ENCODE measurements around the gene RSBN1. TPM values are rescaled to one million over a fixed set of nuclear protein-coding genes. Genes with fewer than 3 reads are reported as not detected.

The RSBN1 gene
- total and polyA plus RNA-seq, 7 donors = 5.4 to 33.9 (median 15.5) TPM

DNA sequence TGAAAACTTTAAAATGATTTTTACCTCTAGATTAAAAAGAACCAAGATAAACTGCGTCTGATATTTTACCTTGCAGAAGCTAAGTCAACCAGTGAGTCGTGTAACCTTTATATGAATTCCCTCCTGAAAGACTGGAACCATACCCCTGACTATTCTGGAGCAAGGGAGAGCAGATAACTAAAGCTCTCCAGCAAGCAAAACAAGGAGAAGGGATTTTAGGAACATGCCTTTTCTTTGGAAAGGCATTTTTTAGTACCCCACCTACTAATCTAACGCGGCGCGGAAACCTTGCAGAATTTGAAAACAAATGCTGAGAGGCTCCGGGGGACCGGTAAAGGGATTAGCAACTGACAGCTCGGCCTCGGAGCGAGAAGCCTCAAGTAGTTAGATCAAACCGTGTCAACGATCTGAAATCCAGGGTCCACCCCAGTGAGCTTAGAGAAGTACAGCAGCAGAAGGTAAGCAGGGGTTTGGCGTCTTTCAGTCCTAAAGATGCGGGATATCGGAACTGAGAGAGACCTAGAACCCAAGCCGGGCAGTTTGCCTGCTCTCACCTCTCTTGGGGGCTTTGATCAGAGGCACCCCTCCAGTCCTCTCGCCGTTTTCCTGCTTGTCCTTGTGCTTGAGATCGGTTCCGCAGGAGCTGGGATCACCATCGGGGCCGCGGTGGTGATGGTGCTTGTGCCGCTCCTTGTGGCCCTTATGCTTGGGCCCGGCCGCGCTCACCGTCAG, 954 bp downstream of the RSBN1 start:
- Histone ChIP-seq H3K4me3 (peak overlapping the region; percentile 67 to 96 (median 84)), H3K27ac (peak overlapping the region; percentile 93 to 98 (median 96)), H3K4me1 (peaks cover 0 to 33% (median 27%) of the 10 kb centered on the region in 4 donors), H3K27me3 (no peaks in the 10 kb centered on the region), H3K9me3 (no peaks in the 10 kb centered on the region), H3K36me3 (no peaks in the 10 kb centered on the region)
- intact Hi-C loops (cut with DNase I) = loop anchor here (5.0 to 10.0 kb wide), 3 partner anchors 129 to 1097 kb away; partner anchors contain the start of gene PPM1J
- WGBS, 2 donors = 0% methylated on average over 29 of the region's 29 CpGs
- DNase-seq = no peak
- TF ChIP-seq, protein P1, sequence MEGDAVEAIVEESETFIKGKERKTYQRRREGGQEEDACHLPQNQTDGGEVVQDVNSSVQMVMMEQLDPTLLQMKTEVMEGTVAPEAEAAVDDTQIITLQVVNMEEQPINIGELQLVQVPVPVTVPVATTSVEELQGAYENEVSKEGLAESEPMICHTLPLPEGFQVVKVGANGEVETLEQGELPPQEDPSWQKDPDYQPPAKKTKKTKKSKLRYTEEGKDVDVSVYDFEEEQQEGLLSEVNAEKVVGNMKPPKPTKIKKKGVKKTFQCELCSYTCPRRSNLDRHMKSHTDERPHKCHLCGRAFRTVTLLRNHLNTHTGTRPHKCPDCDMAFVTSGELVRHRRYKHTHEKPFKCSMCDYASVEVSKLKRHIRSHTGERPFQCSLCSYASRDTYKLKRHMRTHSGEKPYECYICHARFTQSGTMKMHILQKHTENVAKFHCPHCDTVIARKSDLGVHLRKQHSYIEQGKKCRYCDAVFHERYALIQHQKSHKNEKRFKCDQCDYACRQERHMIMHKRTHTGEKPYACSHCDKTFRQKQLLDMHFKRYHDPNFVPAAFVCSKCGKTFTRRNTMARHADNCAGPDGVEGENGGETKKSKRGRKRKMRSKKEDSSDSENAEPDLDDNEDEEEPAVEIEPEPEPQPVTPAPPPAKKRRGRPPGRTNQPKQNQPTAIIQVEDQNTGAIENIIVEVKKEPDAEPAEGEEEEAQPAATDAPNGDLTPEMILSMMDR (IDR thresholded peaks at IDR 0.05) = no peak
- TF ChIP-seq POLR2AphosphoS5 (IDR thresholded peaks at IDR 0.05) (no peak), POLR2A (IDR thresholded peaks at IDR 0.05) (no peak), EP300 (IDR thresholded peaks at IDR 0.05) (no peak)

DNA sequence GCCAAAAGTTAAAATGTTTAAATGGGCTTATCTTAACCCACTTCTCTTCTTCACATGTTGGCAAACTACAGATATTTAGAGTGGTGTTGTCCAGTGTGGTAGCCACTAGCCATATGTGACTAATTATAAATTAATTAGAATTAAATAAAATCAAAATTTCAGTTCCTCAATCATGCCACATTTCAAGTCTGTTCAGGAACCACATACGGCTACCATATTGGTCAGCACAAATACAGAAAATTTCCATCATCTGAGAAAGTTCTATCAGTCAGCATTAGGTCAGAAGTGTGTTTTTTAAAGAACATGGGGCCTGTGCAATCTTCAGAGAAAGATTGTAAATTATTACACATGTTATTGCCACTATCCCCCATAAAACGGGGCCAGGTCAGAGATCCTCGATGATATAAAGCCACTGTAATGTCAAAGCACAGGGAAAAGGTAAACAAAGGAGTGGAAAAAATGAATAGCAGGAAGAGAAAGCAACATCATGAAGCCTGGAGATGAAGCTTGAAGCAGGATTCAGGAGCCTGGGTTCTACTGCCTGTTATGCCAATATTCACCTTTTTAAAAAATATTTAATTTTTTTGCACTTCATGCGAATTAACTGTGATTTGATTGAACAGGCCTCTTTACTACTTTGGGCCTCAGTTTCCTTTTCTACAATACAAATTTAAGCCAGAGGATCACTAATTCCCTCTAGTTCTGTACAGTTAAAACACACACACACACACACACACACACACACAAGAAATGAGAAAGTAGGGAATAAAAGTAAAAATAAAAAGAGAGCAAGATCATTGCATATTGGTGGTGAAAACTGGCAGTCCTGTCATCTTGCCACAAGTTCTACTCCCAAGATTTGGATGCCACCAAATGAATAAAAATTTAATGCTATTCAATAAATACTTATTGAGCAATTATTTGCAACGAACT, 2.3 kb downstream of the RSBN1 start:
- Histone ChIP-seq H3K9me3 (no peaks in the 10 kb centered on the region), H3K36me3 (no peaks in the 10 kb centered on the region), H3K27me3 (no peaks in the 10 kb centered on the region), H3K4me3 (peak overlapping the region; percentile 67 to 96 (median 84)), H3K4me1 (peaks cover 0 to 33% (median 30%) of the 10 kb centered on the region in 4 donors), H3K27ac (peak overlapping the region; percentile 93 to 98 (median 96))
- no peak for TF ChIP-seq EP300 (IDR thresholded peaks at IDR 0.05)
- peak in 3 of 4 donors; percentile 21 to 45 (median 28) for TF ChIP-seq POLR2AphosphoS5 (IDR thresholded peaks at IDR 0.05)
- no peak for DNase-seq
- intact Hi-C loops (cut with DNase I) = loop anchor here (5.0 to 10.0 kb wide), 3 partner anchors 128 to 1095 kb away; partner anchors contain the start of gene PPM1J
- WGBS, 2 donors = 9 to 30% methylated on average over 5 of the region's 5 CpGs

DNA sequence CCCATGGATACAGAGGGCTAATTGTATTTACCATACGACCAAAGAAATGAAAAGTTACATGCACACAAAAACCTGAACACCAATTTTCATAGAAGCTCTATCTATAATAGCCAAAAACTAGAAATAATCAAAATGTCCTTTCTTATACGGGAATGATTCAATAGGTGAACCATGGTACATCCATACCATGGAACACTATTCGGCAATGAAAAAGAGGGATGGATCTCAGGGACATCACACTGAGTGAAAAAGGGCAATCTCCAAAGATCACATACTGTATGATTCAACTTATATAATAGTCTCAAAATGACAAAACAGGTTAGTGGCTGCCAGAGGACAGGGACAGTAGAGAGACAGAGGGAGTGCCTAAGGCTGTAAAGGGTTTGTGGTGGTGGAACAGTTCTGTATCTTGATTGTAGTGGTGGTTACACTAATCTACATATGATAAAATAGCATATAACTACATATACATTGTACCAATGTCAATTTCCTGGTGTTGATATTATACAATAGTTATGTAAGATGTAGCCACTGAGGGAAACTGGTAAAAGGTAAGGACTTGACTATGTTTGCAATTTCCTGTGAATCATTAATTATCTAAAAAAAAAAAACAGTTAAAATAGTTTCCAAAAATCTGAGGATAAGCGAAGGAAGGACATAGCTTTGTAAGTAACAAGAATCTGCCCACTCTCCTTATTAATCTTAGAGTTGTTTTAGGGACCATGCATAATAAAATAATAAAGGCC, 3.7 kb downstream of the RSBN1 start:
- 81 to 90% methylated on average over 4 of the region's 4 CpGs for WGBS, 2 donors
- Histone ChIP-seq H3K27me3 (no peaks in the 10 kb centered on the region), H3K27ac (peak overlapping the region in 1 of 4 donors; percentile 98), H3K36me3 (no peaks in the 10 kb centered on the region), H3K9me3 (no peaks in the 10 kb centered on the region), H3K4me1 (peaks cover 0 to 45% (median 43%) of the 10 kb centered on the region in 4 donors), H3K4me3 (no peak overlapping the region)
- no peak for TF ChIP-seq EP300 (IDR thresholded peaks at IDR 0.05)
- TF ChIP-seq, protein P1 (IDR thresholded peaks at IDR 0.05) = no peak
- no peak for TF ChIP-seq POLR2AphosphoS5 (IDR thresholded peaks at IDR 0.05)
- no peak for TF ChIP-seq POLR2A (IDR thresholded peaks at IDR 0.05)
- intact Hi-C loops (cut with DNase I) = no loop called here
- DNase-seq = no peak

DNA sequence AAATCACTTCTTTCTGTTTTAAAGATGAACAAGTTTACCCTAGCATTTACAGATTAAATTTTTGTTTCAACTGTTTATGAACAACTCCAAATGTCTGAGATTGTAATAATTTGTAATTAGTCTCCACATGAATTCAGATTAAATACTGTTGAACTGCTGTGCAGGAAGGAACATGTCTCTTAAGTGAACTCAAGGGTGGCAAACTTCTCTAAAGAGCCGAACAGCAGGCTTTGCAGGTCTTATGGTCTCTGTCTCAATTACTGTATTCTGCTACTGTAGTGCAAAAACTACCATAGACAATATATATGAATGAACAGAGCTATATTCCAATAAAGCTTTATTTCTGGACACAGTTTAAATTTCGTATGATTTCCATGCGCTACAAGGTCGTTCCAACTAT, 6.6 kb downstream of the RSBN1 start:
- 86% methylated on average over 4 of the region's 4 CpGs for WGBS, 2 donors
- Histone ChIP-seq H3K36me3 (no peaks in the 10 kb centered on the region), H3K4me3 (no peak overlapping the region), H3K27me3 (no peaks in the 10 kb centered on the region), H3K4me1 (peaks cover 0 to 63% (median 56%) of the 10 kb centered on the region in 4 donors), H3K9me3 (no peaks in the 10 kb centered on the region), H3K27ac (no peak overlapping the region)
- intact Hi-C loops (cut with DNase I) = no loop called here
- TF ChIP-seq POLR2AphosphoS5 (IDR thresholded peaks at IDR 0.05) = no peak
- no peak for TF ChIP-seq POLR2A (IDR thresholded peaks at IDR 0.05)
- TF ChIP-seq, protein P1 (IDR thresholded peaks at IDR 0.05) = no peak
- TF ChIP-seq EP300 (IDR thresholded peaks at IDR 0.05) = no peak
- DNase-seq = no peak
